Lower lobe of right lung (tissue), 2 donors: ENCODE data around the gene SRRM5. TPM values are rescaled to one million over a fixed set of nuclear protein-coding genes. Genes with fewer than 3 reads are reported as not detected.

ENCODE experiments used
- ATAC-seq, 2 donors: fragments of 200-7000 bp; cut with Tn5 transposase; one replicate each; pipeline ENCODE4 v1.9.1; 2020 to 2022; ENCODE audit warnings: mild to moderate bottlenecking in 2 of 2, moderate library complexity in 2 of 2
- DNase-seq: peaks from one replicate; pipeline ENCODE4 v3.0.0-alpha.2; 2020
- H3K27ac ChIP-seq: fragments of 200-600 bp; one replicate; pipeline ENCODE4 v1.8.0; 2022
- H3K27me3 ChIP-seq: fragments of 200-600 bp; one replicate; pipeline ENCODE4 v1.8.0; 2022; ENCODE audit warnings: low read depth
- H3K36me3 ChIP-seq: fragments of 200-600 bp; one replicate; pipeline ENCODE4 v1.8.0; 2022; ENCODE audit warnings: mild to moderate bottlenecking
- H3K4me1 ChIP-seq: fragments of 200-600 bp; one replicate; pipeline ENCODE4 v1.8.0; 2022
- H3K4me3 ChIP-seq: fragments of 200-600 bp; one replicate; pipeline ENCODE4 v1.8.0; 2022; ENCODE audit warnings: mild to moderate bottlenecking
- H3K9me3 ChIP-seq: fragments of 200-600 bp; one replicate; pipeline ENCODE4 v1.8.0; 2022
- CTCF ChIP-seq: fragments of 200-600 bp; IDR thresholded peaks from one replicate; pipeline ENCODE4 v1.8.0; 2022; ENCODE audit warnings: antibody characterized with exemption, mild to moderate bottlenecking
- intact Hi-C: fragments of 100-400 bp; cut with DNase I; formaldehyde crosslinking; loops from one replicate; pipeline ENCODE4 v1.11.0; 2022
- total RNA-seq: library from RNA; stranded (reverse); fragmentation: NEBNext Ultra II Directional; extraction: Animal tissue kit (Norgen Biotek cat#: 25700); gene quantifications from one replicate; pipeline ENCODE4 v1.2.1, GENCODE V29; 2021
- donor health status: DM: no; HTN: yes; CAD: no; lungs with severe emphysema.

SRRM5 gene
- total RNA-seq, 1 donor from 2014 or later = 0.24 TPM

DNA sequence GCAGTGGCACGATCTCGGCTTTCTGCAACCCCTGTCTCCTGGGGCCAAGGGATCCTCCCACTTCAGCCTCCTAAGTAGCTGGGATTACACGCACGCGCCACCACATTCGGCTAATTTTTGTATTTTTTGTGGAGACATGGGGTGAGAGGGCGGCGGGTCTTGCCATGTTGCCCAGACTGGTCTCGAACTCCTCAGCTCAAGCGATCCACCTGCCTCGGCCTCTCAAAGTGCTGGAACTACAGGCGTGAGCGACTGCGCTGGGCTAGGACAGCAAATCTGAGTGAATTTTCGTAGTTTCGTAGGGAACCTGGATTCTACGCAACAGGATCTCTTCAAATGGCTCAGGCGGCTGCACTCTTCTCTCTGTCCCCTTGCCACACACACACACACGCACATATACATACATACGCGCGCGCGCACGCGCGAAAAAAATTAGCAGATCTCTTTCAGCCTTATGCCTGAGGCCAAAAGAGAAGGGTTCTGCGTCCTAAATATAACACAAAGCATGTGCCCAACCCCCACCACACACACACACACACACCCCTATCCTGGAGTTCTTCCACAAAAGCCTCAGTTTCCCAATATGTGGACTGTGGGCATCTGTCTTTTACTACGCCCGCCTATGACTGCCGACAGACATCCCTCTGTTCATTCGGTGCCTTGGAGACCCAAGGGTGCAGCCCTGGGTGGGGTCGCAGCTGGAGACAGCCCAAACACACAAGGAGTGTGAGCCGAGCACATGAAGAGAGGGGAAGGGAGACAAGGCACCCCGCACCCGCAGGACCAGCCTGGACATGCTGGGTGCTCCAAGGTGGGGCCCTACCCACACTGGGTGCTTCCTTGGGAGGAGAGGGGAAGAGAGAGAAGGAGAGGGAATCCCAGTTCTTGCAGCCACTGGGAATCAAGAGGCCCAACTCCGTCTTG lies 35.7 kb upstream of the SRRM5 start:
- Histone ChIP-seq H3K36me3 (peaks cover 4% of the 10 kb centered on the region), H3K9me3 (no peaks in the 10 kb centered on the region), H3K4me1 (peaks cover 25% of the 10 kb centered on the region), H3K4me3 (peak overlapping the region; percentile 74), H3K27ac (peak overlapping the region; percentile 86), H3K27me3 (no peaks in the 10 kb centered on the region)
- no peak for TF ChIP-seq CTCF
- peak in 1 of 2 donors; percentile 2 for ATAC-seq
- peak; percentile 49 for DNase-seq
- intact Hi-C loops = no loop called here

DNA sequence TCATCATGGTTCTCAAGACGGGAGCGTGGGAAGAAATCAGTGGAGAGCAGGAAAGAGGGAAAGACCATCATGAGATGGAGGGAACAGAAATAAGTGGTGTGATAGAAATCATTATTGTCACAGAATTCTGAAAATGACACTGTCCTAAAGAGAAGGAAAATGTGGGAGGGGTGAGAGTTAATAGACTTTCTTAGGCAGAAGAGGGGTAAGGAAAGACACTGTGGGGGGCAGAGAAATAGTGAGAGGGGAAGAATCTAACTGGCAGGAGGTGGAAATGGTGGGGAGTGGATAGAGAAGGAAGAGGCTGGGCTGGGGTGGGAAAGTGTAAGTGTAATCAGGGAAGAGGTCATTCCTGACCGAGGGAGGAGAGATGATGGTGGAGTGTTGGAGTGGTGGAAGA lies 33.1 kb upstream of the SRRM5 start:
- no peak for TF ChIP-seq CTCF
- H3K36me3 ChIP-seq = no peaks in the 10 kb centered on the region
- no peak for ATAC-seq
- no peak for DNase-seq
- H3K27me3 ChIP-seq = no peaks in the 10 kb centered on the region
- no peak overlapping the region for H3K27ac ChIP-seq
- H3K4me3 ChIP-seq = no peak overlapping the region
- intact Hi-C loops = no loop called here
- no peaks in the 10 kb centered on the region for H3K9me3 ChIP-seq
- peaks cover 29% of the 10 kb centered on the region for H3K4me1 ChIP-seq

DNA sequence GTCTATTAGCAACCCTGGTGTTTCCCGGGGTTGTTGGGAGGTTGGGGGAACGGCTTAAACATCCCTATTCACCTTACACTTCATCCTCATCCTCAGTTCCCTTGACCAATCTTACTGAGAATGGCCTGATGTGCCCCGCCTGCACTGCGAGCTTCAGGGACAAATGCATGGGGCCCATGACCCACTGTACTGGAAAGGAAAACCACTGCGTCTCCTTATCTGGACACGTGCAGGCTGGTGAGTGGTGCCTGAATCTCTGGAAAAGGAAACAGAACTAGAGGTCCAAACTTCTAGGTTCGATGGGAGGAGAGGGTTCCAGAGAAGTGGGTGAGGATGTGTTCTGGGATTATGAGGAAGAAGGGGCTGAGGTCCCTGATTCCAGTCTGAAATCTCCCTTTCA lies 30.4 kb upstream of the SRRM5 start:
- Histone ChIP-seq H3K4me3 (peak overlapping the region; percentile 53), H3K27ac (peak overlapping the region; percentile 67), H3K9me3 (no peaks in the 10 kb centered on the region), H3K4me1 (peaks cover 14% of the 10 kb centered on the region), H3K36me3 (no peaks in the 10 kb centered on the region), H3K27me3 (no peaks in the 10 kb centered on the region)
- DNase-seq (no peak), ATAC-seq (no peak)
- intact Hi-C loops = no loop called here
- no peak for TF ChIP-seq CTCF

DNA sequence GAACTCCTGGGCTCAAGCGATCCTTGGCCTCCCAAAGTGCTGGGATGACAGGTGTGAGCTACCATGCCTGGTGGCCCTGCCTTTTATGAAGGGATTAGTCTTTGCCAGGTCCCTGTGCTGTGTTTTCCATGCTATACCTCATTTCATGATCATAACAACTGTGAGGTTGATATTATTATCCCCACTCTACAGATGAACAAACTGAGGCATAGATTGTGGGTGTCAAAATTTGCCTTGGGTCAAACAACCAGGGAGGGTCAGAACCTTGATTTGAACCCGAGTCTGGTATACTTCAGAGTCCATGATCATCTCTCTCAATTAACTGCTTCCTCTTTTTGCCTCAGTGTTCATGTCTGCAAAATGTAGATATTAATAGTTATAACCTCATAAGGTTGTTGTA lies 29.4 kb upstream of the SRRM5 start:
- DNase-seq (no peak), ATAC-seq (no peak)
- no peaks in the 10 kb centered on the region for H3K36me3 ChIP-seq
- intact Hi-C loops = no loop called here
- H3K27me3 ChIP-seq = no peaks in the 10 kb centered on the region
- no peak overlapping the region for H3K27ac ChIP-seq
- peaks cover 14% of the 10 kb centered on the region for H3K4me1 ChIP-seq
- H3K4me3 ChIP-seq = no peak overlapping the region
- TF ChIP-seq CTCF = no peak
- no peaks in the 10 kb centered on the region for H3K9me3 ChIP-seq

GRCh38 chr19:43584484-43584883 lies 27.4 kb upstream of the SRRM5 start:
- Histone ChIP-seq H3K36me3 (peaks cover 7% of the 10 kb centered on the region), H3K4me3 (no peak overlapping the region), H3K27ac (no peak overlapping the region), H3K9me3 (no peaks in the 10 kb centered on the region), H3K27me3 (no peaks in the 10 kb centered on the region), H3K4me1 (peaks cover 14% of the 10 kb centered on the region)
- ATAC-seq (no peak), DNase-seq (no peak)
- no peak for TF ChIP-seq CTCF
- intact Hi-C loops = no loop called here
